ENCODE measurements around the gene UQCC3.
A peak's percentile ranks its signal among the peaks of the same experiment; 100 is the strongest.

Gene UQCC3

GRCh38 chr11:62665075-62665598, 6.3 kb upstream of the UQCC3 start, which contains the start of the genes C11orf98 and CSKMT:
Gene C11orf98, minus strand, starts transcription at chr11:62665210. Its CDS starts 41 bp downstream, at chr11:62665169.
Gene CSKMT, plus strand, starts transcription at chr11:62665312. Its CDS starts 568 bp downstream, at chr11:62665880.
- ChIA-PET CTCF (no interaction called here), POLR2A (interaction anchor here (0.7 to 3.7 kb wide), 30 partner anchors 10 to 217 kb away, joined by 3 to 90 read pairs (median 5); partner anchors contain the start of genes B3GAT3, EEF1G, EML3 and GANAB)
- TF ChIP-seq ELF4 (IDR thresholded peaks at IDR 0.05) (peak; percentile 93), ZNF384 (IDR thresholded peaks at IDR 0.05) (no peak)
- DNase-seq (ENCODE audit: extremely low spot score), result peak; percentile 94

- no peak for TF ChIP-seq FOXK2 (IDR thresholded peaks at IDR 0.05)
- TF ChIP-seq SUZ12 (IDR thresholded peaks at IDR 0.05), result no peak
- TF ChIP-seq ARNT (IDR thresholded peaks at IDR 0.05), result no peak
- peak; percentile 24; the same call in 1 of the 2 replicates for TF ChIP-seq L3MBTL2 (conservative IDR thresholded peaks at IDR 0.05)
- peak; percentile 18 for DNase-seq (ENCODE audit: extremely low spot score)
- CTCF ChIA-PET, result no interaction called here
- POLR2A ChIA-PET, result interaction anchor here (0.9 to 3.7 kb wide), 23 partner anchors 10 to 216 kb away, joined by 3 to 90 read pairs (median 7); partner anchors contain the start of genes B3GAT3, EEF1G, EML3 and GANAB
Measured at GRCh38 chr11:62665599-62666258, 5.7 kb upstream of the UQCC3 start.

GRCh38 chr11:62666259-62666926, 5.1 kb upstream of the UQCC3 start:
- ChIA-PET POLR2A (interaction anchor here (0.8 to 7.2 kb wide), 9 partner anchors 10 to 87 kb away, joined by 5 to 90 read pairs (median 12); partner anchors contain the start of genes B3GAT3, EML3, INTS5 and MTA2), CTCF (no interaction called here)
- TF ChIP-seq FOXK2 (IDR thresholded peaks at IDR 0.05) (no peak), TARDBP (IDR thresholded peaks at IDR 0.05) (no peak), LEF1 (IDR thresholded peaks at IDR 0.05; ENCODE audit: borderline replicate concordance) (no peak), PKNOX1 (IDR thresholded peaks at IDR 0.05) (no peak), FOXA1 (IDR thresholded peaks at IDR 0.05) (no peak), ZNF384 (IDR thresholded peaks at IDR 0.05) (no peak), ELF4 (IDR thresholded peaks at IDR 0.05) (no peak), ARNT (IDR thresholded peaks at IDR 0.05) (no peak), SUZ12 (IDR thresholded peaks at IDR 0.05) (no peak), HDGF (IDR thresholded peaks at IDR 0.05; ENCODE audit: borderline replicate concordance) (no peak), BHLHE40 (IDR thresholded peaks at IDR 0.05; ENCODE audit: borderline replicate concordance) (no peak), FOXM1 (IDR thresholded peaks at IDR 0.05; ENCODE audit: borderline replicate concordance) (no peak), NFRKB (IDR thresholded peaks at IDR 0.05) (no peak), L3MBTL2 (conservative IDR thresholded peaks at IDR 0.05) (no peak), CTBP1 (IDR thresholded peaks at IDR 0.05; ENCODE audit: borderline replicate concordance) (no peak), SP1 (IDR thresholded peaks at IDR 0.05) (no peak)
- no peak for DNase-seq (ENCODE audit: extremely low spot score)

GRCh38 chr11:62667460-62667859, 4.0 kb upstream of the UQCC3 start:
- DNase-seq (ENCODE audit: extremely low spot score), result no peak
- CTCF ChIA-PET, result interaction anchor here (1.2 kb wide), 1 partner anchor 56 kb away, joined by 3 read pairs; no protein-coding TSS in a partner anchor
- TF ChIP-seq L3MBTL2 (conservative IDR thresholded peaks at IDR 0.05), result no peak
- no peak for TF ChIP-seq PKNOX1 (IDR thresholded peaks at IDR 0.05)
- no peak for TF ChIP-seq SUZ12 (IDR thresholded peaks at IDR 0.05)
- TF ChIP-seq TARDBP (IDR thresholded peaks at IDR 0.05), result no peak
- TF ChIP-seq BHLHE40 (IDR thresholded peaks at IDR 0.05; ENCODE audit: borderline replicate concordance), result no peak
- no peak for TF ChIP-seq FOXK2 (IDR thresholded peaks at IDR 0.05)
- no peak for TF ChIP-seq HDGF (IDR thresholded peaks at IDR 0.05; ENCODE audit: borderline replicate concordance)
- TF ChIP-seq LEF1 (IDR thresholded peaks at IDR 0.05; ENCODE audit: borderline replicate concordance), result no peak
- no peak for TF ChIP-seq ARNT (IDR thresholded peaks at IDR 0.05)
- no peak for TF ChIP-seq FOXM1 (IDR thresholded peaks at IDR 0.05; ENCODE audit: borderline replicate concordance)
- TF ChIP-seq NFRKB (IDR thresholded peaks at IDR 0.05), result no peak
- no peak for TF ChIP-seq FOXA1 (IDR thresholded peaks at IDR 0.05)

DNA sequence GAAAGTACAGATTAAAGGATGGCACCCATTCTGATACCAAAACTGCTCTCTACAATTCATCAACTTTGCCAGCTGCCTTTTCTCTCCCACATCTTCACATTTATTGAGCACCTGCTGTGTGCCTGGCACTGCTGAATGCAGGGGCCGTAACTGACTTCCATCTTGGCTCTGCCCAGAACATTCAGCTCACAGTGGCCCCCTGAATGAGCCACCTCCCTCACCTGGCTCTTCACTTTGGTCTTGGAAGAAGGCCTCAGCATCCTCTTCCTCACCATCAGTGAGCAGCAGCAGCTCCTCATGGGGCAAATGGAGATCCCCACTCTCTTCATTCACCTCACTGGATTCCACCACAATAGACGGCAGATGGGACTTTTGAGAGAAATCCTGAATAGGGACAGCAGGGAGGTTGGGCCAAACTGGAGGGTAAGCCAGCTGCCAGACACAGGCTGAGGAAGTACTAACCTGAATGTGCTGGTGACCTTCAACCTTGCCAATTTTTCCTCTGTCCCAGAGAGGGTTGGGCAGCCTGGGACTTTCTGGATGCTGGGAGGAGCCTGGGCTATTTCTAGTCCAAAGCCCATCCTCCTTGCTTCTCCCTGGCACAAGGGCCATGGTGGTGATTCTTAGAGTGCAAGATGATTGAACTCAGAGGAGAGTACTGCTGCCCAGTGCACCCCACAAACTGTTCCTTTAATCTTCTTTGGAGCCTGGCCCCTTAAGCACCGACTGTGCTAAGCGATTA, 1.9 kb upstream of the UQCC3 start:
- ChIA-PET CTCF (no interaction called here), POLR2A (interaction anchor here (0.6 to 7.2 kb wide), 10 partner anchors 12 to 171 kb away, joined by 3 to 61 read pairs (median 17); partner anchors contain the start of genes HNRNPUL2, INTS5, LRRN4CL and TTC9C)
- no peak for DNase-seq (ENCODE audit: extremely low spot score)
- TF ChIP-seq PKNOX1 (IDR thresholded peaks at IDR 0.05) (no peak), NFRKB (IDR thresholded peaks at IDR 0.05) (no peak), LEF1 (IDR thresholded peaks at IDR 0.05; ENCODE audit: borderline replicate concordance) (no peak), FOXM1 (IDR thresholded peaks at IDR 0.05; ENCODE audit: borderline replicate concordance) (no peak), BHLHE40 (IDR thresholded peaks at IDR 0.05; ENCODE audit: borderline replicate concordance) (no peak), SP1 (IDR thresholded peaks at IDR 0.05) (no peak), TARDBP (IDR thresholded peaks at IDR 0.05) (no peak), ELF4 (IDR thresholded peaks at IDR 0.05) (no peak), L3MBTL2 (conservative IDR thresholded peaks at IDR 0.05) (no peak), FOXA1 (IDR thresholded peaks at IDR 0.05) (no peak), HDGF (IDR thresholded peaks at IDR 0.05; ENCODE audit: borderline replicate concordance) (no peak), ZNF384 (IDR thresholded peaks at IDR 0.05) (no peak)

More at GRCh38 chr11:62667460-62667859, 4.0 kb upstream of the UQCC3 start:
- POLR2A ChIA-PET, result interaction anchor here (1.0 to 7.2 kb wide), 6 partner anchors 11 to 94 kb away, joined by 3 to 61 read pairs (median 9); partner anchors contain the start of genes BSCL2, EEF1G, GNG3 and INTS5

Measured in HEK293T (cell line).